HG03159 (cell line): ENCODE results near the gene F12.
A peak's percentile ranks its signal among the peaks of the same experiment; 100 is the strongest.
"Not testable (repeated sequence)": the region's sequence is repeated elsewhere in the genome, so short reads cannot be mapped to it uniquely, and the experiment has no call there.

Experiments used
- ATAC-seq: cut with Tn5 transposase; IDR thresholded peaks from one replicate; pipeline ENCODE4 v1.9.1; 2021; ENCODE audit warnings: mild to moderate bottlenecking, moderate library complexity; ENCODE audit not compliant: unreplicated experiment

Gene F12

DNA sequence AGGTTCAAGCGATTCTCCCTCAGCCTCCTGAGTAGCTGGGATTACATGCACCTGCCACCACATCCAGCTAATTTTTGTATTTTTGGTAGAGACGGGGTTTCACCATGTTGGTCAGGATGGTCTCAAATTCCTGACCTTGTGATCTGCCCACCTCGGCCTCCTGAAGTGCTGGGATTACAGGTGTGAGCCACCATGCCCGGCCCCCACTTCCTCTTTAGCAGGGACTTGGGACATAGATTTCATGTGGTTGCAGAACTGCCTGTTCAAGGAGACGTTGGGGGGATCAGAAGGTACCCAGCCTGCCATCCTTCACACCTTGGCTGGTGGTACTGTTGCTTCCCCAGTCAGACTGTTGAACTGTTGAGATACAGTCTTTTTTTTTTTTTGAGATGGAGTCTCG lies 7.7 kb upstream of the F12 start:
- not testable (repeated sequence) for ATAC-seq

DNA sequence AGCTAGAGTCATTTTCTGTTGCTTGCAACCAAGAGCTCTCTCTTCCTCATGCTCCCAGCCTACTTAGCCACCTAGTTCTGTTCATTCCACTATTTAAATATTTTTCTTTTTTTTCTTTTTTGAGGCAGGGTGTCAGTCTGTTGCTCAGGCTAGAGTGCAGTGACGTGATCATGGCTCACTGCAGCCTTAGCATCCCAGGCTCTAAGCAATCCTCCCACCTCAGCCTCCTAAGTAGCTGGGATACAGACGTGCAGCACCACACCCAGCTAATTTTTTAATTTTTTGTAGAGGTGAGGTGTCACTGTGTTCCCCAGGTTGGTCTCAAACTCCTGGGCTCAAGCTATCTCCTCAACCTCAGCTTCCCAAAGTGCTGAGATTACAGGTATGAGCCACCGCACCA lies 5.1 kb upstream of the F12 start:
- no peak for ATAC-seq

DNA sequence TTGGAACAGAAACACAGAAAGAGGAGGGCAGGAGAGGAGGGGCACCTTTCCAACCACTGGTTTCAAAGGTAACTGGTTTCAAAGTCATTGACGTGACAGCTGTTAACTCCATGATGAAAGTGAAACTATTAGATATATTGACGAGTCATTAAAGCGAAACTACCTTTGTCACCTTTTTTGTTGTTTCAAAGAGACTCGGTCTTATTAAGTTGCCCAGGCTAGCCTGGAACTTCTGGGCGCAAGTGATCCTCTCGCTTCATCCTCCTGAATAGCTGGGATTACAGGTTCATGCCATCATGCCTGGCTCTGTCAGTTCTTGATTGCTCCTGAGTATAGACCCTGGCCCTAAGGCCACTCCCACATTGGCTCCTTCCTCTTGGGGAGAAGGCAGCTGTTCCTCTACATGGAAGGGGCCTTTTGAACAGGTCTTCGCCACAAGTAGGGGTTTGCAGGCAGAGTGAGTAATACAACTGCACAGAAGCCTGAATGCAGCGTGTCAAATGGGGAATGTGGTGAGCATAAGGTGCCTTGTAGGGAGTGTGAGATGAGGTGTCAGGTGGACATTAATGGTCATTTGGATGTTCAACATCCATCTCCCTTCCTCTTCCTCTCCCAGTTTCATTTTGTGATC lies 3.4 kb upstream of the F12 start:
- ATAC-seq: peak; percentile 58

DNA sequence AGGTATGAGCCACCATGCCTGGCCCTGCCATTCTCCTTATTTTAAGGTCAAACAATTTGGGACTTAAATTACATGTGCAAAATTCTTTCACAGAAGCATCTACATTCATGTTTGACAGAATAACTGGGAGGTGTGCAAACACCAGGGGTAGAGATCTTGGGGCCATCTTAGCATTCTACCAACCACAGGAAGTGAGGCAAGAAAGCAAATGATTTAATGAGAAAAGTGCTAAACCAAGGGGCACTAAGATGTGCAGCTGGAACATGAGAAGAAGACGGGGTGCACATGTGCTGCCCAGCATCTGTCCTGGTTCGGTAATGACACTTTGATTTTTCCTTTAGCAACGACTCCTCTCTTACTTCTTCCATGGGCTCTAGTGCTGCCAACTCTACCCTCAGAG lies 1.2 kb upstream of the F12 start:
- ATAC-seq: no peak

DNA sequence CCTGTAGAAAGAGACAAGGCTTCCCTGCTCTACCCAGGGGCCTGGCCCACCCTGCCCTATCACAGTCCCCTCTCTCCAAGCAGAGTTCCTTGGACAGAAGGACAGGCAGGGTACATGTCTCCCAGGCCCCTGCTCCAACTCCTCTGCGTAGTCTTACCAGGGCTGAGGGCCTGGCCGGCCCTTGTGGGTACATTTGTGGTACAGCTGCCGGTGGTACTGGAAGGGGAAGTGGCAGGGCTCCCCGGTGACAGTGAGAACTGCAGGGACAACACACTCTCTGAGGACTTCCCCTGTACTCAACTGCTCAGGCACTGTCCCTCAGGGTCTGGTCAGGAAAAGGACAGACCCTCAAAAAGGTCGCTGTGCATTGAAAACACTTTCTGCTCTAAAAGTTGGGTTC lies 3.6 kb downstream of the F12 start:
- ATAC-seq: no peak

DNA sequence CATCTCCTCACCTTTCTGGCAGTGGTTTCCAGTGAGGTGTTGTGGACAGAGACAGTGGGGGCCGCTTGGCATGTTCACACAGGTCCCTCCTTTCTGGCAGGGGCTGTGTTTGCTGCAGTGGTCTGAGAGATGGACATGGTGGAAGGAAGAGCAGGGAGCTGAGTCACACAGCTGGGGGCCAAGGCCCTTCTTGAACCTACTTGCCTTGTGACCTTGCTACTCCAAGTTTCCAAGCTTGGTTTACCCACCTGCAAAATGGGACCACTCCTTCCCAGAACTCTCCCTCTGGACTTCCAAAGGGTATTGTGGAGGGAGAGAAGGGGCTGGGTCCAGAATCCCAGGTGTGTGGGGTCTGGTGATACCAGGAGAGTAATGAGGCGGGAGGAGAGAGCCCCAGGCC lies 4.1 kb downstream of the F12 start:
- no peak for ATAC-seq

DNA sequence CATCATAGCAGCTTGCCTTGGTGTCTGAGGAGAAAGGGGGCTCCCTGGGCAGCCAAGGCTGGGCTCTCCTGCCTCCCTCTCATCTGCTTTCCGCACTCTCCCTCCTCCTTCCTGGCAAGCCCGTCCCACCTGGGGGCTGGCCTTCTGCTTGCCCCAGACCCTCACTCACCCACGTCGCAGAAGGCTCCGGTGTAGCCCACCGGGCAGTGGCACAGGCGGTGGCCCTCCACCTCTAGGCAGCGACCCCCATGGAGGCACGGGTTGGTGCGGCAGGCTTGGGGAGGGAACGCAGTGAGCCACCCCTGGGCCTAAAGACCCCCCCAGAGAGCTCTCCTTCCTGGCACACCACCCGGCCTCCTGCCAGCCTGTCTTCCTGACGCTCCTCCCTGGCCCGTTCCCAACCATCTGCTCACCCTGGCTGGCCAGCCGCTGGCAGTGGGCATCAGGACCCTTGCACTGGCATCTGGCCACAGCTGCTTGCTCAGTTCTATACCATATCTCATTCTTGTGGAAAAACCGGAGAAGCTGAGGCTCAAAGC lies 4.7 kb downstream of the F12 start:
- ATAC-seq: no peak

DNA sequence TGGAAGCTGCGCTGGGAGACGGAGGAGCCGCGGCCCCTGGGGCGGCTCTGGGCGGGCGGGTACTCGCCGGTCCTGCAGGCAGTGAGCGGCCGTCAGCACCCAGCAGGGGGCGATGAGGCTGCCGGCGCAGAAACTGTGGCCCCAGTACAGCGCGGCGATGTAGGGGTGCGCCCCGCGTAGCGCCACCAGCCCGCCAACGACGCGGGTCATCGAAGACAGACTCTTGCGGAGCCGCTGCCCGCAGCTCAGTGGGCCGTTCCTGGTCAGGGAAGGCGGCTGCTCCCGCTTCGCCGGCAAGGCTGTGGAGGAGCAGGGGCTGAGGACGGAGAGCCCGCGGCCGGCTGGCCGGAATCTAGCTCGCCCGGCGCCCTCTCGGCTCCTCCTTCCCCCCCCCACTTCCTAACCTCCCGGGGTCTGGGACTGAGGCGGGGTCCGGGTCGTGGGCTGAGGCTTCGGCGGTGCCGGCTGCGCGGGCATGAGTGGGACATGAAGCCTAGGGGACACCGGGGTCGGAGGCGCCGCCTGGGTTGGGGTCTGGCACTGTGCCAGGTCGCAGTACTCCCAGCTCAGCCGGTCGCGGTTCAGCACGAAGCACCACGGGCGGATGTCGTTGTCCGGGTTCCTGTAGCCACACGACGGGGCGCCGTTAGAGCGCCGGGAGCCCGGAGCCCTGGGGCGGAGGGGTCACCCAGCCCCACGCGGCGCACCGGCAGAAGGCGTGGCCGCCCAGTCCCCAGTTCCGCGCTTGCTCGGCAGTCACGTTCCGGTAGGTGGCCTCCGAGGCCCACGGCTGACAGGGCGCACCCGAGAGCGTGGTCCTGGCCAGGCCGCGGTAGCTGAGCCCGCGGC lies 5.3 kb downstream of the F12 start:
- ATAC-seq: peak; percentile 71

DNA sequence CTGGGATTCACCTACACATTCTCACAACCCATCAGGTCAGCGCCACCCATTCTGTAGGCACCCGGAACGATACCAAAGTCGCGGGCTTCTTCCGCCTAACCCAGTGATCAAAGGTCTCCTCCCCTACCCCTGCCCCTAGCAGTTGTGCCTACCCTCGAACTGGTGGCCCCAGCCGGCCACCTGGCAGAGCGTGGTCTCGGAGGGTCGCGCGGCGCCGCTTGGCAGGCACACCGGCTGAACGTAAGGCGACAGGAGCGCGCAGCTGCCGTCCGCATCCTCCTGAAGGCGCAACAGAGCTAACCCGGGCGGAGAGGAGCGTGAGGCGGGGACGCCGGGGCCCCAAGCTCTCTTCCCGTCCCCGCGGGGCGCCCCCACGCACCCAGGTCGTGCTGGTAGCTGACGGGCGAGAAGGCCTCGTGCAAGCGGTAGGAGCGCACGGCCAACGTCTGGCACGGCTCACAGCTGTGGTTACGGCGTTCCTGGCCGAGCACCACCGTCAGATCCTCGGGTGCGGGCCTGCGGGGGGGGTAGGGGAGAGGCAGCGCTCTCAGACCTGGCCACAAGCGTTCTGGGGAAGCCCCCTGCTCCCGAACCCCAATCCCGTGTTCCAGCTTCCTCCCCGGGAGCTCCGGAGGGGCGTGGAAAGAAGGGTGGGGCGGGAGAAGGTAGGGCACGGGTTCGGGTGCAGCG lies 6.1 kb downstream of the F12 start:
- ATAC-seq: peak; percentile 12

DNA sequence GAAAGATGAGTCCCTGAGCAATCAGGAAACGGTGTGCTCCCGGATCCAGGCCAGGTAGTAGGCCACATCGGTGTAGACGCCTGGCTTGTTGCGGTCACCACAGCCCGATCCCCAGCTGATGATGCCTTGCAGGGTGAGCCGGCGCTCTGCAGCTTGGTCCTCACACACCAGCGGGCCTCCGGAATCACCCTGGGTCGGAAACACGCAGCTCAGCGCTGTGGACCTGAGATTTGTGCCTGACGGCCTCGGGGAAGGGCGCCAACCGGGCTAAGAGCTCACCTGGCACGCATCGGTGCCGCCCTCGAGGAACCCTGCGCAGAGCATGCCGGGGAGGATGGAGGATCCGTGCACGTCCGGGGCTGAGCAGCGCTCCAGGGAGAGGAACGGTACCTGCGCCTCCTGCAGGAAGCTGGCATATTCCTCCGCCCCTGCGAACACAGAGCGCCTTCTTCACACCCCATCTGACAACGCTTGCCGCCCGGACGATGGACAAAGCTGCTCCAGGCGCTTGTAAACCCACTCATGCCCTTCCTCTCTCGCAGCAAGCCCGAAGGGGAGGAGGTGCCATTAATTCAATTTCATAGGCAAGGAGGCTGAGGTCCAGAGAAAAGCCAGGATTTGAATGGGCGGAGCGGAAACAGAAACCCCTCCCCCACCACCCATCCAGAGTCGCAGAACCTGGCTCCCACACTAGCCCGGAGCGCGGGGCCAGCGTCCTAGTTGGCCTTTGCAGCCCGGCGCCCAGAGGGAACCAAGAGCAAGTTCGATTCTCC lies 6.9 kb downstream of the F12 start:
- ATAC-seq: no peak

DNA sequence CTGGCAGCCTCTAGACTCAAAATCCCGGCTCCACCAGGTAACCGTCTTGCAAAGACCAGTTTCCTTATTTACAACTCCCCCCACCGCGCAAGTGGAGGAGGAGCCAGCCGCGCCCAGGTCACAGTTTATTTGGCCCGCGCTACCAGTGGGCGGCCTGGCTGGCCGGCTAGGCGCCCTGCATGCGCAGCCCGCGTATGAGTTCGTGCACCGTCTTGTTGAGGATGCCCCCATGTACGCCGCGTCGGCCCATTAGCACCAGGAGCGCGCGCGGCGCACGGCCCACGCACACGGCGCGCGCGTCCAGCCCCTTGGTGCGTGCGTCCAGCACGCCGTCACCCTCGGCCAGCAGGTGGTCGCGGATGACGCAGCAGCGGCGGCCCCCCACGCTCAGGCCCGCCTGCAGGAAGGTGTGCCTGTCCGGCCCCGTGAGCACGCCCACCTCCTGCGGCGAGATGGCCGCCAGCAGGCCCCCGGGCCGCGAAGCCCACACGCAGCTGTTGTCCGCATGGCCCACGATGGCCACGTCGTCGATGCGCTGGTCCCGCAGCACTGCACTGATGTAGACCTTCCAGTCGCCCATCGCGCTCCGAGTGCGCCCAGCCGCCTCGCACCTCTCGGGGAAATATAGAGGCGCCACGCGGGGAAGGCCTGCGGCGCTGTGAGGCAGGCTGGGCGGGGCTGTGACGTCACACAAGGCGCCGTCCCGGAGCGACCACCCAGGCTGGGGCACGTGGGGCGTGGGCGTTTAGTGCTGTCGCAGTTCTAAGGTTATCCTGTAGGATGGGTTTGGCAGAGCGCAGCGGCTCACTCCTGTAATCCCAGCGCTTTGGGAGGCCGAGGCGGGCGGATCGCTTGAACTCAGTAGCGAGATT lies 9.1 kb downstream of the F12 start, which contains the start of gene PFN3:
PFN3 (minus strand) TSS at position 665 of the 872 bp plus-strand sequence; CDS start at position 580, 85 bp downstream.
- ATAC-seq: no peak

DNA sequence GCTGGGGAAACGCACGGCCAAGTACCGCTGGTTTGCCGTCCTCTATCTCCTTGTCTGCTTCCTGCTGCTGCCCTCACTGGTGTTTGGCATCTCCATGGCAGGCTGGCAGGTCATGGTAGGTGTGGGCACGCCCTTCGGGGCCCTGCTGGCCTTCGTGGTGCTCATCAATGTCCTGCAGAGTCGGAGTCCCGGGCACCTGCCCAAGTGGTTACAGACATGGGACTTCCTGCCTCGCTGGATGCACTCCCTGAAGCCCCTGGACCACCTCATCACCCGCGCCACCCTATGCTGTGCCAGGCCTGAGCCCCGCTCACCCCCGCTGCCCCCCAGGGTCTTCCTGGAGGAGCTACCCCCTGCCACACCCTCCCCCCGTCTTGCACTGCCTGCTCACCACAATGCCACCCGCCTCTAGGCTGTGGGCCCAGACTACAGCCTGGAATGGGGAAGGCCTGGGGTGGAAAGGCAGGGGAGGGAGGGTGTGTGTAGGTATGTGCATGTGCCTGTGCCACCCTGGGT lies 11.4 kb downstream of the F12 start:
- no peak for ATAC-seq

DNA sequence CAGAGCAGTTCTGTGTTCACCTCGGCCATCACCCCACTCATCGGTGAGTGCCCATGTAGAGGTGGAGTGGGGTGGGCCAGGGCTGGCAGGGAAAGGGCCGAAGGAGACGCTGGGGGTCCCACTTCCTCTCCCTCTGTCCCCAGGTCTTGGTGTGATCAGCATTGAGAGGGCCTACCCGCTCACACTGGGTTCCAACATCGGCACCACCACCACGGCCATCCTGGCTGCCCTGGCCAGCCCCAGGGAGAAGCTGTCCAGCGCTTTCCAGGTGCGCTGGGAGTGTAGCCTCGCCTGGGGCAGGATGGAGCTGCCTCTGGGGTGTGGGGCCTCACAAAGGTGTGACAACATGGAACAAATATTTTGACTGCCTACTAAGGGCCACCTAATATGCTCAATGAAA lies 12.6 kb downstream of the F12 start:
- ATAC-seq: no peak

DNA sequence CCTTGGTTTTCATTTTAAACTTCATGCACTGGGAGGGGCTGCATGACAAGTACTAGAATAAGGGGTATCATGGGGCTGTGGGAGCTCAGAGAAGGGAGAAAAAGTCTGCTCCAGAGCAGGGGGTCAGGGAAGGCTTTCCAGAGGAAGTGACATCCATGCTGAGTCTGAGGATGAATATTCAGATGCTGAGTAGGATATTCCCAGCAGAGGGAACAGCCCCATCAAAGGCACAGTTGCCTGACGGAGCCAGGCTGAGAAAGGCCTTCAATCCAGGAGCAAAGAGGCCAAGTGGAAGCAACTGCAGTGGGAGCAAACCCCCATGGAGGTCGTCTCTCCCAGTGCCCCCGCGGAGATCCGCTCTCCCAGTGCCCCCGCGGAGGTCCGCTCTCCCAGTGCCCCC lies 13.3 kb downstream of the F12 start:
- no peak for ATAC-seq

DNA sequence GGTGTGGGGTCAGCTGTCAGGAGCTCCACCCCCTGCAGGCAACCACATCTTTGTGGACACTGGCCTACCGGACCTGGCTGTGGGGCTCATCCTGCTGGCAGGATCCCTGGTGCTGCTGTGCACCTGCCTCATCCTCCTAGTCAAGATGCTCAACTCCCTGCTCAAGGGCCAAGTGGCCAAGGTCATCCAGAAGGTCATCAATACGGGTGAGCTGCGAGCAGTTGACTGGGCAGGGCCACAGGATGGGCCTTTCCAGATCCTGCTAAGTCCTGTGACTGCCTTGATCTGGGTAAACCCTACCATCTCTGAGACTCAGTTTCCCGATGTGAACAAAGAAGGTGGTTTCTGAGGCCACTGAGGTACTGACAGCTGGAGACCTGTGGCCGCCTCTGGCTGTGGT lies 15.4 kb downstream of the F12 start:
- ATAC-seq: no peak

DNA sequence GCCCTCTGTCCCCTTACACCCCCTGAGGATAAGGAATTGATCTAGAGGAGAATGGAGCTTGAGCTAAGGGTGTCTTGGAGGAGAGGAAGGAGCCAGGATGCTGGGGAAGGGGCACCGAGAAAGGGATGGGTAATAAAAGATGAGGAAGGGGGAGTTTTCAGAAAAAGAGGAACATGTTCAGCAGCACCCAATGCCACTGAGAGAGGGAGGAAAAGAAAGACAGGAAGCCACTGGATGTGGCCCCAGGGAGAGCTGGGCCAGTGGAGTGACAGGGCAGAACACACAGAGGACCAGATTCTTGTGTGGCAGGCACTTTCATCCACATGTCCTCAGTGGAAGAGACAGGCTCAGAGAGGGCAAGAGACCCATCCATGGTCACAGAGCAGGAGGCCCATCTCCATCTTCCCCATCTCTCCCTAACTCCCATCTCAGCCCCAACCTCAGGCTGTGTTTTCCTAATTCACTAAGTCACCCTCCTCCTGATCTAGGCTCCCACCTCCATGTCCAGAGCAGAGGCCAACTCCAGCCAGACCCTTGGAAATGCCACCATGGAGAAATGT lies 16.1 kb downstream of the F12 start:
- ATAC-seq: no peak

DNA sequence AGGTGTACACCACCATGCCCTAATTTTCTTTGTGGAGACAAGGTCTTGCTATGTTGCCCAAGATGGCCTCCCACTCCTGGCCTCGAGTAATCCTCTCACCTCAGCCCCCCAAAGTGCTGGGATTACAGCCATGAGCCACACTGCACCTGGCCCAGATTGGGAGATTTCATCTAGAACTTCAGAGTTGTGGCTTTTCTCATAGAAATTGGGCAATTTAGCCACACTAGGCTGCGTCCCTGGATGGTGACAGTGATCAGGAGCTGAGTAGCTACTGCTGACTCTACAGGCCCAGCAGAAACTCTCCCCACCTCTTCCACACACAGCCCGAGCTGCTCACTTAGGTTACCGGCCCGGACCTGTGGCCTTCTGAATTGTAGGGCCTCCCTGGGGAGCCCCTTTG lies 16.6 kb downstream of the F12 start:
- ATAC-seq: no peak

DNA sequence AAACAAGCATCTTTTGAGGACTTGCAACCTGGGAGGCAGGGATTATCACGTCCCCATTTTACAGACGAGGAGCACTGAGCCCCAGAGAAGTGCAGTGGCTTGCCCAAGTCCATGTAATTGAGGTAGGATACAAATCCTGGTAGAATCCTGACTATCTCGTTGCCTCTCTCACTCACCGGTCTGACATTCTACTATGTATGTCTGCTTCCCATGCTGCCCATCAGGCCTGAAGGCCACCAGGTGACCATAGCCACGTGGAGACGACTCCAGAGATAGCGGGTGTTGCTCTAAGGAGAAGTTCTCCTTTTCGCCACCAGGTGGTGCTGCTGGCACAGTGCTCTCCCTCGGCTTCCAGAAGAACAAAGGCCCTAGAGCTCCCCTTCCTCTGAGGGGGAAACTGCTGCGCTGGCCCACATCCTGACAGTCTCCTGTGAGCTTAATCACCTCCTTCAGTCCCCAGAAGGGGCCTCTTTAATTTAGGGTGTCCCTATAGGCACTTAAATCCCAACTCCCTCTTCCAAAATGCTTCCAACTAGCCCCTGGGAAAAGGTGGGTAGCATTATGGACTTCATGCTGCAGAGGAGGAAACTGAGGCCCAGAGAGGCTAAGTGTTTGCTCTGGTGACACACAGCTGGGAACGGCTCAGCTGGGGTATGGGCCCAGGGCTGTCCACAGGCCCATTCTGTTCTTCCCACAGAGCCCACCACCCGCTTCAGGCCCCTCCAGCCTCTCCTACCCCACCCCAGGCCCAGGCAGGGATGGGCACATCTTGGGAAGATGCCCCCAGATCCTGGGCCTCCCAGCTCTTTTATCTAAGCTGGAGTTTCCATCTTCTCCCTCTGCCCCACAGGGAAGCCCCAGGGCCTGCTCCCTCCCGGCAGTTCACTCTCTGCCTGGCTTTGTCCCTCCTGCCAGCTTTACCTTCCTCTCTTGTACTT lies 18.7 kb downstream of the F12 start:
- ATAC-seq: no peak
